Measurements from ENCODE around the gene RIPOR3. TPM values are rescaled to one million over a fixed set of nuclear protein-coding genes. Genes with fewer than 3 reads are reported as not detected.

The RIPOR3 gene
- polyA plus RNA-seq, 1 of the 3 experiments (the other 2 are of a cell fraction): 1.2 TPM

DNA sequence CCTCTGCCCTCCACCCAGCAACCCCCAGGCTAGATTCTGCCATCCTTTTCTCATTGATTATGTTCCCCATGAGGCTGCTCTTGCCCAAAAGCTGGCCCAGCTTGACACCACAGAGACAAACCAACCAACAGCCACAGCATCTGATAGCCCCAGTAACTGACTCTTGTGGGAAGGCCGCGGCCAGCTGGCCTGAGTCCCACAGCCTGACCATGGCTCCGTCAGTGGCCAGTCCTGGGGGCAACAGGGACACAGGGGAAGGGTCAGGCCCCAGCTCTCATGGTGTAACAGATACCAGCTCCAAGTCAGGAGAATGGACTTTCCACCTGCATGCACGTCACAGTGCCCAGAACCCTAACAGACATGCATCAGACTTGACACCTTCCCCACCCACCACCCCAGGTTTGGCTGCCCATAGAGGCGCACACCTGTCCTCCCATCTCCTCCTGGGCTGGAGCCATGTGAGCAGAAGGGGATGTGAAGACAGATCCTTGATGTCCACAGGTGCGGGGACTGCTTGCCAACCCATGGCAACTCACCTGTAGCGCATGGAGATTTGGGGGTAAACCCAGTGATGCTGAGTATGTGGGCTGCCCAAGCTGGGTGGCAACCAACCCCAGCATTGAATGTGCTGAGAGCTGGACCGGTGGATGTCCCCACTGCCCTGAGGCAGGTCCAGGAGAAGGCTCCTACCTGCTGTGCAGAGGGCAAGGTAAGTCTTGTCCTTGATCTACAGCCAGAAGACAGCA, 18.8 kb downstream of the RIPOR3 start (continued):
- TF ChIP-seq REST (IDR thresholded peaks at IDR 0.05; ENCODE audit: low read depth, low read length) (no peak), TEAD4 (IDR thresholded peaks at IDR 0.05; ENCODE audit: borderline replicate concordance, insufficient read depth) (no peak), JUND (IDR thresholded peaks at IDR 0.05) (no peak), NFIC (IDR thresholded peaks at IDR 0.05; ENCODE audit: borderline replicate concordance) (no peak)

DNA sequence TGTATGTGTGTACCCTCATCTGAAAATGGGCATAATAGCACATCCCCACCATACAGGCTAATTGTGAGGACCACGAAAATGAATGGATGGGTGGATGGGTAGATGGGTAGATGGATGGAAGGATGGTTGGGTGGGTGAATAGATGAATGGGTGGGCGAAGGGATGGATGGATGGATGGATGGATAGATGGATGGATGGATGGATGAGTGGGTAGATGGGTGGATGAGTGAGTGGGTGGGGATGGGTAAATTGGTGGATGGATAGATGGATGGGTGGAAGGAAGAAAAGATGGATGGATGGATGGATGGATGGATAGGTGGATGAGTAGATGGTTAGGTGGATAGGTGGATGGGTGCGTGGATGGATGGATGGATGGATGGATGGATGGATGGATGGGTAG, 19.7 kb downstream of the RIPOR3 start:
- ChIA-PET POLR2A (no interaction called here), CTCF (interaction anchor here (1.1 kb wide), 1 partner anchor 8 kb away, joined by 4 read pairs; no protein-coding TSS in a partner anchor)
- no peaks in the 10 kb centered on the region for H3K27me3 ChIP-seq (ENCODE audit: insufficient read depth)

More for the DNA sequence above, 19.7 kb downstream of the RIPOR3 start:
- no peak overlapping the region for H3K4me3 ChIP-seq (ENCODE audit: low read depth in 2 of 2, low read length in 1 of 2)
- no peaks in the 10 kb centered on the region; a peak in 1 of 4 replicates for H3K4me1 ChIP-seq (ENCODE audit: control insufficient read depth in 1 of 2, insufficient read depth in 2 of 2, low read depth in 1 of 2, low read length in 1 of 2)
- H3K27ac ChIP-seq (ENCODE audit: low read depth in 2 of 2, low read length in 1 of 2): no peak overlapping the region
- no peaks in the 10 kb centered on the region for H4K20me1 ChIP-seq (ENCODE audit: insufficient read depth)
- TF ChIP-seq, protein P1, sequence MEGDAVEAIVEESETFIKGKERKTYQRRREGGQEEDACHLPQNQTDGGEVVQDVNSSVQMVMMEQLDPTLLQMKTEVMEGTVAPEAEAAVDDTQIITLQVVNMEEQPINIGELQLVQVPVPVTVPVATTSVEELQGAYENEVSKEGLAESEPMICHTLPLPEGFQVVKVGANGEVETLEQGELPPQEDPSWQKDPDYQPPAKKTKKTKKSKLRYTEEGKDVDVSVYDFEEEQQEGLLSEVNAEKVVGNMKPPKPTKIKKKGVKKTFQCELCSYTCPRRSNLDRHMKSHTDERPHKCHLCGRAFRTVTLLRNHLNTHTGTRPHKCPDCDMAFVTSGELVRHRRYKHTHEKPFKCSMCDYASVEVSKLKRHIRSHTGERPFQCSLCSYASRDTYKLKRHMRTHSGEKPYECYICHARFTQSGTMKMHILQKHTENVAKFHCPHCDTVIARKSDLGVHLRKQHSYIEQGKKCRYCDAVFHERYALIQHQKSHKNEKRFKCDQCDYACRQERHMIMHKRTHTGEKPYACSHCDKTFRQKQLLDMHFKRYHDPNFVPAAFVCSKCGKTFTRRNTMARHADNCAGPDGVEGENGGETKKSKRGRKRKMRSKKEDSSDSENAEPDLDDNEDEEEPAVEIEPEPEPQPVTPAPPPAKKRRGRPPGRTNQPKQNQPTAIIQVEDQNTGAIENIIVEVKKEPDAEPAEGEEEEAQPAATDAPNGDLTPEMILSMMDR (IDR thresholded peaks at IDR 0.05): no peak
- TF ChIP-seq MEF2A (IDR thresholded peaks at IDR 0.05; ENCODE audit: borderline replicate concordance, low read depth) (no peak), CHD2 (IDR thresholded peaks at IDR 0.05; ENCODE audit: low read length, partially characterized antibody) (no peak), RCOR1 (IDR thresholded peaks at IDR 0.05; ENCODE audit: low read length) (no peak), MXI1 (IDR thresholded peaks at IDR 0.05; ENCODE audit: low read depth, low read length) (no peak), JUND (IDR thresholded peaks at IDR 0.05) (no peak), SMC3 (IDR thresholded peaks at IDR 0.05; ENCODE audit: low read depth, low read length) (no peak), RAD21 (IDR thresholded peaks at IDR 0.05; ENCODE audit: low read length) (no peak), TCF12 (IDR thresholded peaks at IDR 0.05) (no peak), SIN3A (IDR thresholded peaks at IDR 0.05; ENCODE audit: borderline replicate concordance, low read depth, low read length) (no peak), EP300 (IDR thresholded peaks at IDR 0.05; ENCODE audit: borderline replicate concordance in 1 of 2, low read depth in 1 of 2, low read length in 1 of 2) (no peak), IRF3 (IDR thresholded peaks at IDR 0.05; ENCODE audit: low read depth, low read length) (no peak), POLR2AphosphoS5 (IDR thresholded peaks at IDR 0.05; ENCODE audit: low read depth, low read length) (no peak), REST (IDR thresholded peaks at IDR 0.05; ENCODE audit: low read depth, low read length) (no peak)
- TF ChIP-seq, protein P2, sequence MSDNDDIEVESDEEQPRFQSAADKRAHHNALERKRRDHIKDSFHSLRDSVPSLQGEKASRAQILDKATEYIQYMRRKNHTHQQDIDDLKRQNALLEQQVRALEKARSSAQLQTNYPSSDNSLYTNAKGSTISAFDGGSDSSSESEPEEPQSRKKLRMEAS (IDR thresholded peaks at IDR 0.05; ENCODE audit: low read depth): no peak
- no peaks in the 10 kb centered on the region for H3K9me2 ChIP-seq
- no peak overlapping the region for H3K4me2 ChIP-seq
- 77% methylated on average over 3 of the region's 3 CpGs for WGBS (ENCODE audit: low lambda C conversion rate)
- DNase-seq: no peak
- H3K9me3 ChIP-seq: no peaks in the 10 kb centered on the region
- no peaks in the 10 kb centered on the region for H3K79me2 ChIP-seq (ENCODE audit: insufficient read depth)
- no peak overlapping the region for H2AFZ ChIP-seq (ENCODE audit: low read depth)
- H3F3A ChIP-seq (replicated peaks; ENCODE audit: insufficient read depth): no peaks in the 10 kb centered on the region
- no peak overlapping the region for H3K9ac ChIP-seq
- no peaks in the 10 kb centered on the region for H3K36me3 ChIP-seq (replicated peaks in 1 of 2; ENCODE audit: control insufficient read depth in 1 of 2, insufficient read depth in 2 of 2, low read length in 1 of 2)

All from SK-N-SH (cell line).